ENCODE data around the gene AASDH. TPM values are rescaled to one million over a fixed set of nuclear protein-coding genes. Genes with fewer than 3 reads are reported as not detected.
A peak's percentile ranks its signal among the peaks of the same experiment; 100 is the strongest.

AASDH gene
- total RNA-seq, 1 donor from 2014 or later: 12.9 TPM

DNA sequence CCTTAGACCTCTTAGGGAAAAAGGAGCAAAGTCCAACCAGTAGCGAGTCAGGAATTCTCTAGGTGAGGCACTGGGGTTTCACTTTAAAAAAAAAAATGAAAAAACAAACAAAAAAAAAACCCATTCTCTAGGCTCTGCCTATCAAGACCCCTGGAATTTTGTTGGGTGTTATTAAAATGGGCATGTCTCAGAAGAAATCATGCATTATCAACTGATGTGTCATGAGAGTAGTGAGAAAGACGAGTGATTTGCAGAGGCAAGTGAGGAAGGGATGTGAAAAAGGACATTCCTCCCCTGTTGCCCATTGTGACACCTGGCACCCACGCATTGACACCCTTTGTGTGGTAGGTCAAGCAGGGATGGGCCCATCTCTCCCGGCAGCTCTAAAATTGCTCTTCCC is 78.9 kb downstream of the AASDH start:
- peak; percentile 2 for DNase-seq (ENCODE audit: low read depth)
- FAIRE-seq: no peak
- TF ChIP-seq, protein P1, sequence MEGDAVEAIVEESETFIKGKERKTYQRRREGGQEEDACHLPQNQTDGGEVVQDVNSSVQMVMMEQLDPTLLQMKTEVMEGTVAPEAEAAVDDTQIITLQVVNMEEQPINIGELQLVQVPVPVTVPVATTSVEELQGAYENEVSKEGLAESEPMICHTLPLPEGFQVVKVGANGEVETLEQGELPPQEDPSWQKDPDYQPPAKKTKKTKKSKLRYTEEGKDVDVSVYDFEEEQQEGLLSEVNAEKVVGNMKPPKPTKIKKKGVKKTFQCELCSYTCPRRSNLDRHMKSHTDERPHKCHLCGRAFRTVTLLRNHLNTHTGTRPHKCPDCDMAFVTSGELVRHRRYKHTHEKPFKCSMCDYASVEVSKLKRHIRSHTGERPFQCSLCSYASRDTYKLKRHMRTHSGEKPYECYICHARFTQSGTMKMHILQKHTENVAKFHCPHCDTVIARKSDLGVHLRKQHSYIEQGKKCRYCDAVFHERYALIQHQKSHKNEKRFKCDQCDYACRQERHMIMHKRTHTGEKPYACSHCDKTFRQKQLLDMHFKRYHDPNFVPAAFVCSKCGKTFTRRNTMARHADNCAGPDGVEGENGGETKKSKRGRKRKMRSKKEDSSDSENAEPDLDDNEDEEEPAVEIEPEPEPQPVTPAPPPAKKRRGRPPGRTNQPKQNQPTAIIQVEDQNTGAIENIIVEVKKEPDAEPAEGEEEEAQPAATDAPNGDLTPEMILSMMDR (IDR thresholded peaks at IDR 0.05; ENCODE audit: insufficient read depth, low read length, severe bottlenecking): no peak
- H3K36me3 ChIP-seq (ENCODE audit: control insufficient read depth, insufficient read depth, low read length): no peaks in the 10 kb centered on the region
- H3K4me3 ChIP-seq (ENCODE audit: low read depth, low read length): no peak overlapping the region
- H3K27me3 ChIP-seq (ENCODE audit: control insufficient read depth, insufficient read depth, low read length): no peaks in the 10 kb centered on the region

DNA sequence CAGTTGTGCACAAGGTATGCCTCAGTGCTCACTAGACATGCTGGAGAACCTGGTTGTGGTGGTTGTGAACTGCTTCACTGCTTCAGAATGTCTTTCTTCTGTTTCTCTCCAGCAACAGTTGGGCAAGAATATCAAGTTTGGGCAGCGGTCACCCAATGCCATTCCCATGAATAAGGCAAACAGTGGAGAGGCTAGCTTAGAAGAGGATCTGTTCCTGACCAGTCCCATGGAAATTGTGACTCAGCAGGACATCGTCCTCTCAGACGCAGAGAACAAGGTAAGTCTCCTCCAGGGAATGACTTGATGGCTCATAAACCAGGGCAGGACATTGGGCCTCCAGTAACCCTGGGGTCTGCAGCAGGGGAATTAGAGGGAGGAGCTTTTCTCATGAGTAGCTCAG is 79.9 kb downstream of the AASDH start:
- DNase-seq (ENCODE audit: low read depth): peak; percentile 81
- Histone ChIP-seq H3K27me3 (ENCODE audit: control insufficient read depth, insufficient read depth, low read length) (no peaks in the 10 kb centered on the region), H3K4me3 (ENCODE audit: low read depth, low read length) (no peak overlapping the region), H3K36me3 (ENCODE audit: control insufficient read depth, insufficient read depth, low read length) (no peaks in the 10 kb centered on the region)
- no peak for FAIRE-seq
- TF ChIP-seq, protein P1 (IDR thresholded peaks at IDR 0.05; ENCODE audit: insufficient read depth, low read length, severe bottlenecking): no peak

DNA sequence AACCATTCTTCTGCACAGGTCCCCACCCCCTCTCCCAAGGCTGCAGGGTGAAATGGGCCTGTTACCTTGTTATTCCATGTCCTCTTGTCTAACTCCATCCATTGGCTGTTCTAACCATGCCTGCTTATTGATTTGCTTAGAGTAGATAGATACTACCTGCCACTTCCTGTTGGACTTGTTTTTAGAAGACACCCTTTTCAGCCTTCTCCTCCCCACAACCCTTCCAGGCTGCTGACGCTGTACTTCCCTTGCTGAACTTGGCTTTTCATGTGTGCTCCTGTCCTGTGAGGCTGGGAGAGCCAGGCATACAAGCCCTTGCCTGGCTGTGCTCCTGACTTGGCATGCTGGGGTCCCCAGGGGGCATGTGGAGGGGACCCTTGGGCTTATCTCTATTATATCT is 81.9 kb downstream of the AASDH start:
- TF ChIP-seq, protein P1 (IDR thresholded peaks at IDR 0.05; ENCODE audit: insufficient read depth, low read length, severe bottlenecking): no peak
- Histone ChIP-seq H3K4me3 (ENCODE audit: low read depth, low read length) (no peak overlapping the region), H3K36me3 (ENCODE audit: control insufficient read depth, insufficient read depth, low read length) (no peaks in the 10 kb centered on the region), H3K27me3 (ENCODE audit: control insufficient read depth, insufficient read depth, low read length) (no peaks in the 10 kb centered on the region)
- DNase-seq (ENCODE audit: low read depth): no peak
- no peak for FAIRE-seq

DNA sequence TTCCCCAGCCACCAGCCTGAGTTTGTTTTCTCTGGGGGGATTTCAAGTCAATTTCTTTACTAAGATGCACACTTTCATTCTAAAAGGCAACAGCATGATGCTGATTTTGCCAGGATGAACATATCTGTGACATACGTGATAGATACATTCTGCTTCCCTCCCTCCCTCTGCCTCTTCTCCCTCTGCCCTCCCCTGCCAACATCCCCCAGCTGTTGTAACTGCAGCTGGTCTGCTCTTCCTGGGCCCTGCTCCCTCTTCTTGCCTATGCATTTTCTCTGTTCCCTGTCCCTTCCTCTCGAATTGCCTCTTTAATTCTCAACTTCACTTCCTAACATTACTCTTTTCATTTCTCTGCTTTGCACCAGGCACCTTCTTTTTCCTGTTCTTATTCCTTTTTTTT is 83.4 kb downstream of the AASDH start:
- no peak overlapping the region for H3K4me3 ChIP-seq (ENCODE audit: low read depth, low read length)
- TF ChIP-seq, protein P1 (IDR thresholded peaks at IDR 0.05; ENCODE audit: insufficient read depth, low read length, severe bottlenecking): no peak
- no peaks in the 10 kb centered on the region for H3K36me3 ChIP-seq (ENCODE audit: control insufficient read depth, insufficient read depth, low read length)
- H3K27me3 ChIP-seq (ENCODE audit: control insufficient read depth, insufficient read depth, low read length): no peaks in the 10 kb centered on the region
- FAIRE-seq: no peak
- DNase-seq (ENCODE audit: low read depth): no peak

DNA sequence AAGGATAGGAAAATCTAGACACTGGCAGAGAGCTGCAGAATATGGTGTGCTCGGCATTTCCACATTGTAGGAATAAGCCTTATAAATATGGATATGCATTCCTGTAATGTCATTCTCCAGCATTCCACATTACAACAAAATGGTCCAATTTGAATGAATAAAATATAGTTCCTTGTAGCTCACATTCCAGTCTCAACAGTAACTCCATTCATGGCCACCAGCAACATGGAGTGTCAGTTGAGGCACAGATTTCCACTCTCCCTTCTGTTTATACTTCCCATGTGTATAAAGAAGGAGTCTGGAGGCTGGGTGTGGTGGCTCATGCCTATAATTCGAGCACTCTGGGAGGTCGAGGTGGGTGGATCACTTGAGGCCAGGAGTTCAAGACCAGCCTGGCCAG is 84.5 kb downstream of the AASDH start:
- H3K36me3 ChIP-seq (ENCODE audit: control insufficient read depth, insufficient read depth, low read length): no peaks in the 10 kb centered on the region
- H3K4me3 ChIP-seq (ENCODE audit: low read depth, low read length): no peak overlapping the region
- DNase-seq (ENCODE audit: low read depth) (no peak), FAIRE-seq (no peak)
- TF ChIP-seq, protein P1 (IDR thresholded peaks at IDR 0.05; ENCODE audit: insufficient read depth, low read length, severe bottlenecking): no peak
- H3K27me3 ChIP-seq (ENCODE audit: control insufficient read depth, insufficient read depth, low read length): no peaks in the 10 kb centered on the region

DNA sequence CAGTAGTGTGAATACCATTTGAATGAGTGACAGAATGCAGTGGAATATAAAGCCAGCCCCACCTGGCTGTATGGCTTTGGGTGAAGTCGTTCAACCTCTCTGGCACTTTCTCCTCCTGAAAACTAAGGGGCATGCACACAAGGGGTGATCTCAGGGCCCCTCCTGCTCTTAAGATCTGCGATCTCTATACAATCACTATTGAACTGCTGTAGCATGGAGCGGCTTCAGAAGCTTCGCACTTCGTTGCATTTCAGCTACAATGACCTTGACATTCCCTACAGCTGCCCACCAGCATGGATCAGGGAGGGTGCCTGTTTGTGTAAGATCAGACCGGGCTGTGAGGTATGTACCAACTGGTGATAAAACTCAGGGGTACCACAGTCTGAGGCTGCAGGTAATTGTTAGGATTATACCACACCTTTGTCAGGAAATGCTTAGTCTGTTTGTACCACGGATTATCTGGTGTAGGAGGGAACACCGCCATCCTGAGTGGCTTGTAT is 85.2 kb downstream of the AASDH start:
- DNase-seq (ENCODE audit: low read depth): no peak
- Histone ChIP-seq H3K4me3 (ENCODE audit: low read depth, low read length) (no peak overlapping the region), H3K27me3 (ENCODE audit: control insufficient read depth, insufficient read depth, low read length) (no peaks in the 10 kb centered on the region), H3K36me3 (ENCODE audit: control insufficient read depth, insufficient read depth, low read length) (no peaks in the 10 kb centered on the region)
- no peak for FAIRE-seq
- TF ChIP-seq, protein P1 (IDR thresholded peaks at IDR 0.05; ENCODE audit: insufficient read depth, low read length, severe bottlenecking): no peak

Measured in bronchial epithelial cell (primary cell).